ENCODE data around the gene WDR53.
"Not testable (repeated sequence)": the region's sequence is repeated elsewhere in the genome, so short reads cannot be mapped to it uniquely, and the experiment has no call there.

WDR53 gene

DNA sequence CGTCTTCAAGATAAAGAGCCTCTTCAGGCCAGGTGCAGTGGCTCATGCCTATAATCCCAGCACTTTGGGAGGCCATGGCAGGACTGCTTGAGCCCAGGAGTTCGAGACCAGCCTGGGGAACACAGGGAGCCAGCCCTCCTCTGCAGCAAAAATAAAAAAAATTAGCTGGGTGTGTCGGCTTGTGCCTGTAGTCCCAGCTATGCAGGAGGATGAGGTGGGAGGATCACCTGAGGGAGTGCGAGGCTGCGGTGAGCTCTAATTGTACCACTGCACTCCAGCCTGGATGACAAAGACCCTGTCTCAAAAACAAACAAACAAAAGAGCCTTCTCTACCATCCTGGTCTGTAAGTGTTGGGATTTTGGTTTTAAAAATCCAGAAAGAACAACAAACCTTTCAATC, 11.1 kb downstream of the WDR53 start:
- no peak for DNase-seq

GRCh38 chr3:196555295-196555694, 13.1 kb downstream of the WDR53 start:
- DNase-seq: no peak

DNA sequence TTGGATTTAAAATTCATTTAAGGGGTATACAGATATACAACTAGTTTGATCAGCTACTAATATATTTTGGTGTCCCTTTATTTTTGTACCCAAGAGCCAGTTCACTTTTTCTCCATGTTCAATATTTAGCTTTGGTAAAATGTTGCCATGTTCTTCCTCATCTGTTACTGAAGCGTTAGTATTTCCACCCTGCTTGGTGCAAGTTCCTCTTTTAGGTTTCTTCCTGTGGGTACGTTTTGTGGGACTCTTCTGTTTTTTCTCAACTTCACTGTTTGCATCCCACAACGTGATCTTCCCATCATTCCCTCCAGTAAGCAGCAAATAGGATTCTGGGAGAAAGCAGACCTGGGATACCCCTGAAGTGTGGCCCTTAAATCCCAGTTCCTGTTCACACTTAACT, 14.1 kb downstream of the WDR53 start:
- no peak for DNase-seq

DNA sequence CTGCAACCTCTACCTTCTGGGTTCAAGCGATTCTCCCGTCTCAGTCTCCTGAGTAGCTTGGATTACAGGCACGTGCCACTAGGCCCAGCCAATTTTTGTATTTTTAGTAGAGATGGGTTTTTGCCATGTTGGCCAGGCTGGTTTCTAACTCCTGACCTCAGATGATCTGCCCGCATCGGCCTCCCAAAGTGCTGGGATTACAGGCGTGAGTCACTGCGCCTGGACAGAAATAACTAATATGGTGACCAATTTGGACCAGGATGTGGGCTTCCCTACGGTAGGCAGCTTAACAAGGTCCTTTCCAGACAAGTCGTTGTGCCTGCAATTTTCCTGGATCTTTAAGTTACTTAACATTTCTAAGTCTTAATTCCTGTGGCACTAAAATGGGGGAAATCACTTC, 14.8 kb downstream of the WDR53 start:
- DNase-seq: no peak

GRCh38 chr3:196552253-196552652, 16.1 kb downstream of the WDR53 start:
- no peak for DNase-seq

DNA sequence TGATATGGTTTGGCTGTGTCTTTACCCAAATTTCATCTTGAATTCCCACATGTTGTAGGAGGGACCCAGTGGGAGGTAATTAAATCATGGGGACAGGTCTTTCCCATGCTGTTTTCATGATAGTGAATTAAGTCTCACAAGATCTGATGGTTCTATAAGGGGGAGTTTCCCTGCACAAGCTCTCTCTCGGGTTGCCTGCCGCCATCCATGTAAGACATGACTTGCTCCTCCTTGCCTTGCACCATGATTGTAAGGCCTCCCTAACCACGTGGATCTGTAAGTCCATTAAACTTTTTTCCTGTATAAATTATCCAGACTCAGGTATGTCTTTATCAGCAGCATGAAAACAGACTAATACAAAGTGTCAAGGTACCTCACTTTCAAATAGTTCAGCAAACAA, 18.2 kb downstream of the WDR53 start:
- DNase-seq: not testable (repeated sequence)

GRCh38 chr3:196549312-196549711, 19.0 kb downstream of the WDR53 start:
- not testable (repeated sequence) for DNase-seq

DNA sequence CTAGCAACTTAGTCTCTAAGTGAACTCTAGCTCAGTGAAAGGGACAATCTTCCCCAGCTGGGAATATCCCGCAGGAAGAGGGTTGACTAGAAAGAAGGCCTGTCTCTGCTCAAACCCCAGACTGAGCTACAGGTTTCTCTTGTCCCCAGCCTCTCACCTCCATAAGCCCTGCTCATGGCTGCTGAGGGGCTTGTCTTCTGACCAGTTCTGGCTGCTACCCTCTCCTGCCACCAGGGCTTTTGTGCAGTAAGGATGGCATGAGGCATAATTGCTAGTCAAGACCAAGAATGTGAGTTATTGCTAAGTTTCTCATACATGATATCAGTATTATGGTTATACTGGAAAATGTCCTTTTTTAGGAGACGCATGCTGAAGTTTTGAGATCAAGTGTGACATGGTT, 21.3 kb downstream of the WDR53 start:
- DNase-seq: no peak

DNA sequence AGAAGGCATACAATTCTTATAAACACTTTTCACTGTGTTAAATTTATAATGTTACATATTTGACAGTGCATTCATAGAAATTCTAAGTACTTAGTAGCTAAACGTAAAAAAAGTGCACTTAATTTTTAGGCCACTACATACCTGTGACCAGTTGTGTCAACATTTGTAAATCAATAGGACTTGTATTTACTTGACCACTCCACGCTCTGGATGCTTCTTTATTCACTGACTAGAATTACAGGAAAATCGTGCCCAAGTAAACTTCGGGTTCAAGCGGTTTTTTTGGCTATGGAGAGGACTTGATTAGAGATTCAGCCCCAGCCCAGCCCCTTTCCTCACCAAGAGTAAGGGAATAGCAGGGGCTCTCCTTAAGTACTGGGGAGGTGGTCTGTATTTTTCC, 21.8 kb downstream of the WDR53 start:
- DNase-seq: no peak

- DNase-seq: no peak
Measured at GRCh38 chr3:196544491-196544992, 23.8 kb downstream of the WDR53 start.

DNA sequence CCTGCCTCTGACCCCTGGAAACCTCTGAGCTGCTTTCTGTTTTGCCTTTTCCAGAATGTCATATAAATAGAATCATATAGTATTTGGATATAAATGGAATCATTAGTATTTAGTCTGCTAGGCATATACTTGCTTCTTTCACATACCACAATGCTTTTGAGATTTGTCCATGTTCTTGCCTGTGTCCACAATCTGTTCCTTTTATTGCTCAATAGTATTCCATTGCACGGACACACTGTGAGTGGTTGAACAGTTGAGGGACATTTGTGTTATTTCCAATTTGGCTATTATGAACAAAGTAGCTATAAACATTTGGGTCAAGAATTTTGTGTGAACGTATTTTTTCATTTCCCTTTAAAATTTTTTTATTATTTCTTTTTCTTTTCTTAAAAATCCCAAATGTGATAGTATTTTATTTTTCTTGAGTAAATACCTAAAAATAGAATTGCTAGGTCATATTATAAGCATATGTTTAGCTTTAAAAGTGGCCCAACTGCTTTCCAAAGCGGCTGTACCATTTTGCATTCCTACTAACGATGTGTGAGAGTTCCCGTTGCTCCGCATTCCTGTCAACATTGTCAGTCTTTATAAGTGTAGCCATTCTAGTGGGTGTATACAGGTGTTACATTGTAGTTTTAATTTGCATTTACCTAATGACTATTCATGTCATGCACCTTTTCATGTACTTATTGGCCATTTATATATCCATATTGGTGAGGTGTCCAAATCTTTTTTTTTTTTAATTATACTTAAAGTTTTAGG, 26.5 kb downstream of the WDR53 start:
- DNase-seq: no peak

DNA sequence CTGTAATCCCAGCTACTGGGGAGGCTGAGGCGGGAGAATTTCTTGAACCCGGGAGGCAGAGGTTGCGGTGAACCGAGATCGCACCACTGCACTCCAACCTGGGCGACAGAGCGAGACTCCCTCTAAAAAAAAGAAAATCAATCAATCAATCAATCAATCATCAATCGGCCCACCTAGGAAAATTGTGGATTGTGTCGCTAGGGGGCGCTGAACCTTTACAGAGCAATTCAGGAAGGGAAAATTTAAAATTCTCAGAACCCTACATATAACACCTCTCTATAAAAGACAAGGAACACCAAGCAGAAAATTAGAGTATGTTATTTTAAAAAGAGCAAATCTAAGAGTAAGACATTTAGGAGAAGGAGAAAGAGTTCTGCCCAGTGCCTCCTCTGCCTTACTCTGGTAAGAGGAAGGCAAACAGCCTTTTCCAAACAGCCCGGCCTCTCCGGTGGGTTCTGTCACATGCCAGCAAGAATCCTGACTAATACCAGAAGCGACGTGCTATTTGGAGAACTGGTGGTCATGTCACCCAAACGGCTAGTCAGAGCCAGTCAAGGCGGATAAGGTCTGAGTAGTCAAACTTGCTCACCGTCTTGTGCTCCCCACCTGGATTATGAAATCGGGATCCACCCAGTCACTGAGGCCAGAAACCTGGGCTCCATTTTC, 30.9 kb downstream of the WDR53 start:
- DNase-seq: peak; percentile 6

- no peak for DNase-seq
Measured at GRCh38 chr3:196533260-196533681, 35.1 kb downstream of the WDR53 start.

DNA sequence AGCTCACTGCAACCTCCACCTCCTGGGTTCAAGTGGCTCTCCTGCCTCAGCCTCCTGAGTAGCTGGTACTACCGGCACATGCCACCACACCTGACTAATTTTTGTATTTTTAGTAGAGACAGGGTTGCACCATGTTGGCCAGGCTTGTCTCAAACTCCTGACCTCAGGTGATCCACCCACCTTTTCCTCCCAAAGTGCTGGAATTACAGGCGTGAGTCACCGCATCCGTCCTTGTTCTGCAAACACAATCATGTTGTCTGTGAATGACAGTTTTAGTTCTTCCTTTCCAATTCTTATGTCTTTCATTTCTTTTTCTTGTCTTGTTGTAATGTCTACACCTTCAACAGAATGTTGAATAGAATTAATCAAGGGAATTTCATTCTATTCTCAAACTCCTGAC, 36.9 kb downstream of the WDR53 start:
- no peak for DNase-seq

- peak; percentile 10 for DNase-seq
Measured at GRCh38 chr3:196528639-196529233, 39.6 kb downstream of the WDR53 start.

DNA sequence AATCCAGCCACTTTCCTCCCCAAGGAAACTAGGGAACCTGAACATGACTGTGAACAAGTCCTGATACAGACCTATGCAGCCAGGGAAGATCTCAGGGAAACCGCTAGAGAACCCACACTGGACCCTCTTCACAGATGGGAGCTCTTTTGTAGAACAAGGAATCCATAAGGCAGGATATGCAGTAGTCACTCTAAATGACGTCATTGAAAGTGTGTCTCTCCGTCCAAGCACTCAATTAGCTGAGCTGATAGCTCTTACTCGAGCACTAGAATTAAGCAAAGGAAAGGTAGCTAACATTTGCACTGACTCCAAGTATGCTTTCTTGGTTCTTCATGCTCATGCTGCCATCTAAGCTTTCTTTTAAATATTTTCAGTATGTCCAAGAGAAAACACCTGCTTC, 43.2 kb downstream of the WDR53 start:
- no peak for DNase-seq

- no peak for DNase-seq
Measured at GRCh38 chr3:196524527-196524926, 43.8 kb downstream of the WDR53 start.

DNA sequence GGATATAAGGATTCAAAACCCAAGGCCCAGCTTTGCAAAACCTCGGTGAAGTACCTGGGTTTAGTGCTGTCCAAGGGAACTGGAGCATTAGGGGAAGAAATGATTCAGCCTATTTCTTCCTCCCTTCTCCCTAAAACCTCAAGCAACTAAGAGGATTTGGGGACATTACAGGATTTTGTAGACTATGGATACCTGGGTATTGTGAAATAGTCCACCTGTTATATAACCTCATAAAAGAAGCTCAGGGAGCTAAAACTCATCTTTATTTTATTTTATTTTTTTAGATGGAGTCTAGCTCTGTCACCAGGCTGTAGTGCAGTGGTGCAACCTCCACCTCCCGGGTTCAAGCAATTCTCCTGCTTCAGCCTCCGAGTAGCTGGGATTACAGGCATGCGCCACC, 44.5 kb downstream of the WDR53 start:
- no peak for DNase-seq

- DNase-seq: not testable (repeated sequence)
Measured at GRCh38 chr3:196521291-196521690, 47.1 kb downstream of the WDR53 start.

GRCh38 chr3:196519718-196520082, 48.7 kb downstream of the WDR53 start:
- DNase-seq: no peak

DNA sequence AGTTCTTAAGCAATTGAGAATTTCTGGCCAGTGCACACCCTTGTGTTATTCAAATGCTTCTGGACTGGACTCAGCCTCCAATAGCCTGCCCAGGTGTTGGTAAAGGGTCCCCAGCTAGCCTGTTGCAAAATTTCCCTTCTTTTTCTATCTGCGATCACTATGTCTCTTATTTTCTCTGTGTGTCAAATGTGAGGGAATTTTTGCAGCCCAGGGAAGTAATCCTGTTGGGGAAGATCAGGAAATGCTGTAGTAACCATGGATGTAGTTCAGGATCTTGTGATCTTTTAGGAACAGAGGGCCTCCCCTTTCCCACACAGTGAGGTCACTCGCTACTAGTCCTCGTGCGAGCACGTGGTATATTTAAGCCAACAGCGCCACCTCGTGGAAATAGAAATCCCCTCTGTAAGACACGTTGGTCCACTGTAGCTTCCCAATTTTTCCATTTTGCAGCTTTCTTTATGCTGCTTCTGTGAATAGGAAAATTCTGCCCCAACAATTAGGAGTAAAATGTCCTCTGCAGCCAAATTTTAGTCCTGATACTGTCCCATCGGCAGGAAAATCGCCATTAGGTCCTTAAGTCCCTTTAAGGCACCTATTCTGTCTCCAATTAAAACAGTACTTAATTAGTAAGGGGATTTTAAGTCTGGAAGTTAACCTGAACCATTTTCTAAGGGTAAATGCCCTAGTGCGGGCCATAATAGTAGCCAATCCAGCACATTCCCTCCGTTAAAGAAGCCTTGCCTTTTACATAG, 49.2 kb downstream of the WDR53 start:
- no peak for DNase-seq

- peak; percentile 70 for DNase-seq
Measured at GRCh38 chr3:196517919-196518318, 50.4 kb downstream of the WDR53 start.

DNA sequence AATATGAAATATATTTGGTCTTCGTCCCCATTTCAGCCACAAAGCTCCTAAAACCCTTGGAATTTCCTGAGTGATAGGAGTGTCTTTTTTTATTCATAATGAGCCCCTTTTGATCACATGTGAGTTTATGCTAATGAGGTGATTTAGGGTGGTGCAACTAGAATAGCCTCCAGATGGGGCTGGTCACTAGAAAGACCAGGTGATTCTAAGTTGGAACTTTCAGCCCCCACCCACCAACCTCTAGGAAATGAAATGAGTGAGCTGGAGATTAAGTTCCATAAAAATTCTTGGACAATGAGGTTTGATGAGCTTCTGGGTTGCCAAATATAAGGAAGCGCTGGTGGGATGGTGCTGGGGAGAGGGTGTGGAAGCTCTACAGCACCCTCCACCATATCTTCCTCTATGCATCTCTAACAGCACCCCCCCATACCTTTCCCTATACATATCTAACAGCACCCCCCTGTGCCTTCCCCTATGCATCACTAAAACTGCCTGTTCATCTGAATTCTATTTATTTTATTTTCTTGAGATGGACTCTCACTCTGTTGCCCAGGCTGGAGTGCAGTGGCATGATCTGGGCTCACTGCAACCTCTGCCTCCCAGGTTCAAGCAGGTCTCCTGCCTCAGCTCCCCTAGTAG, 51.1 kb downstream of the WDR53 start:
- DNase-seq: no peak

All from NCI-H2029 treated with DMSO at 0.1 percent for 48 hours (cell line).